ENCODE results near the gene HOTAIR.

DNA sequence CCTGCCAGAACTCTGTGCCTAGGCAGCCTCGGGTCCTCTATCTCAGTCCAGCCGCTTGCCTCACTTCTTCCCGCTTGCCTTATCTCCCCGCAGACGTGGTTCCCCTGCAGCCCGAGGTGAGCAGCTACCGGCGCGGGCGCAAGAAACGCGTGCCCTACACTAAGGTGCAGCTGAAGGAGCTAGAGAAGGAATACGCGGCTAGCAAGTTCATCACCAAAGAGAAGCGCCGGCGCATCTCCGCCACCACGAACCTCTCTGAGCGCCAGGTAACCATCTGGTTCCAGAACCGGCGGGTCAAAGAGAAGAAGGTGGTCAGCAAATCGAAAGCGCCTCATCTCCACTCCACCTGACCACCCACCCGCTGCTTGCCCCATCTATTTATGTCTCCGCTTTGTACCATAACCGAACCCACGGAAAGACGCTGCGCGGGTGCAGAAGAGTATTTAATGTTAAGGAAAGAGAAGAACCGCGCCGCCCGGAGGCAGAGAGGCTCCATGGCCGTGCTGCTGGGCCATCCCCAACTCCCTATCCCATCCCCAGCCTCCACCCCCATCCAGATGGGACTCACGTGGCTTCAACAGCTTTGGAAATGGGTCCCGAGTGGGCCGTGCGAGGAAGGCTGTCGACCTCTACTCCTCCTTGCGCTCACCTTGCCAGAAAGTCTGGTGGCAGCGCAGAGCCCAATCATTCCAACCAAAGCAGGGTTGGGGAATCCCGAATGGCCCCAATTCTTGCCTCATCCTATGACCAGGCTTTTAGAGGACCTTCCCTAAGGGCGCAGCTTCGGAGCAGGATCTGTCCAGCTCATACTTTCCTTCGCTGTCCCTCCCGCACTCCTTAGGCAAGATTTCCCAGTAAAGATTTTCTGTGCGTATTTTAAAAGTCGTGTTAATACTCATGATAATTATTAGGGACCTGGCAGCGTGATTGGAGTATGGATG lies 29.6 kb downstream of the HOTAIR start:
- TF ChIP-seq CTCF (IDR thresholded peaks at IDR 0.05), result no peak
- TF ChIP-seq POLR2A (IDR thresholded peaks at IDR 0.05), result no peak
